Epithelial cell of proximal tubule (primary cell): ENCODE results near the gene SORL1. TPM values are rescaled to one million over a fixed set of nuclear protein-coding genes. Genes with fewer than 3 reads are reported as not detected.
"Not testable (repeated sequence)": the region's sequence is repeated elsewhere in the genome, so short reads cannot be mapped to it uniquely, and the experiment has no call there.

Experiments
- DNase-seq: peaks from one replicate; pipeline ENCODE4 v3.0.0-alpha.2; 2011; ENCODE audit warnings: low read depth
- H3K4me3 ChIP-seq: 2 replicates; pipeline ENCODE4 v1.5.1; 2011; ENCODE audit warnings: low read depth, mild to moderate bottlenecking, low read length
- total RNA-seq: library from RNA; depleted of rRNA; stranded (reverse); fragments of >200 nt; gene quantifications from 2 replicates; pipeline ENCODE4 v1.2.3, GENCODE V29; 2015
- TF ChIP-seq, protein P1 (sequence below): conservative IDR thresholded peaks from 2 replicates; pipeline ENCODE4 v1.5.1; 2012; ENCODE audit warnings: low read depth, mild to moderate bottlenecking, low read length

The SORL1 gene, protein sequence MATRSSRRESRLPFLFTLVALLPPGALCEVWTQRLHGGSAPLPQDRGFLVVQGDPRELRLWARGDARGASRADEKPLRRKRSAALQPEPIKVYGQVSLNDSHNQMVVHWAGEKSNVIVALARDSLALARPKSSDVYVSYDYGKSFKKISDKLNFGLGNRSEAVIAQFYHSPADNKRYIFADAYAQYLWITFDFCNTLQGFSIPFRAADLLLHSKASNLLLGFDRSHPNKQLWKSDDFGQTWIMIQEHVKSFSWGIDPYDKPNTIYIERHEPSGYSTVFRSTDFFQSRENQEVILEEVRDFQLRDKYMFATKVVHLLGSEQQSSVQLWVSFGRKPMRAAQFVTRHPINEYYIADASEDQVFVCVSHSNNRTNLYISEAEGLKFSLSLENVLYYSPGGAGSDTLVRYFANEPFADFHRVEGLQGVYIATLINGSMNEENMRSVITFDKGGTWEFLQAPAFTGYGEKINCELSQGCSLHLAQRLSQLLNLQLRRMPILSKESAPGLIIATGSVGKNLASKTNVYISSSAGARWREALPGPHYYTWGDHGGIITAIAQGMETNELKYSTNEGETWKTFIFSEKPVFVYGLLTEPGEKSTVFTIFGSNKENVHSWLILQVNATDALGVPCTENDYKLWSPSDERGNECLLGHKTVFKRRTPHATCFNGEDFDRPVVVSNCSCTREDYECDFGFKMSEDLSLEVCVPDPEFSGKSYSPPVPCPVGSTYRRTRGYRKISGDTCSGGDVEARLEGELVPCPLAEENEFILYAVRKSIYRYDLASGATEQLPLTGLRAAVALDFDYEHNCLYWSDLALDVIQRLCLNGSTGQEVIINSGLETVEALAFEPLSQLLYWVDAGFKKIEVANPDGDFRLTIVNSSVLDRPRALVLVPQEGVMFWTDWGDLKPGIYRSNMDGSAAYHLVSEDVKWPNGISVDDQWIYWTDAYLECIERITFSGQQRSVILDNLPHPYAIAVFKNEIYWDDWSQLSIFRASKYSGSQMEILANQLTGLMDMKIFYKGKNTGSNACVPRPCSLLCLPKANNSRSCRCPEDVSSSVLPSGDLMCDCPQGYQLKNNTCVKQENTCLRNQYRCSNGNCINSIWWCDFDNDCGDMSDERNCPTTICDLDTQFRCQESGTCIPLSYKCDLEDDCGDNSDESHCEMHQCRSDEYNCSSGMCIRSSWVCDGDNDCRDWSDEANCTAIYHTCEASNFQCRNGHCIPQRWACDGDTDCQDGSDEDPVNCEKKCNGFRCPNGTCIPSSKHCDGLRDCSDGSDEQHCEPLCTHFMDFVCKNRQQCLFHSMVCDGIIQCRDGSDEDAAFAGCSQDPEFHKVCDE (N-terminal part only)
- total RNA-seq, result 1.5 and 7.8 TPM in 2 replicates

DNA sequence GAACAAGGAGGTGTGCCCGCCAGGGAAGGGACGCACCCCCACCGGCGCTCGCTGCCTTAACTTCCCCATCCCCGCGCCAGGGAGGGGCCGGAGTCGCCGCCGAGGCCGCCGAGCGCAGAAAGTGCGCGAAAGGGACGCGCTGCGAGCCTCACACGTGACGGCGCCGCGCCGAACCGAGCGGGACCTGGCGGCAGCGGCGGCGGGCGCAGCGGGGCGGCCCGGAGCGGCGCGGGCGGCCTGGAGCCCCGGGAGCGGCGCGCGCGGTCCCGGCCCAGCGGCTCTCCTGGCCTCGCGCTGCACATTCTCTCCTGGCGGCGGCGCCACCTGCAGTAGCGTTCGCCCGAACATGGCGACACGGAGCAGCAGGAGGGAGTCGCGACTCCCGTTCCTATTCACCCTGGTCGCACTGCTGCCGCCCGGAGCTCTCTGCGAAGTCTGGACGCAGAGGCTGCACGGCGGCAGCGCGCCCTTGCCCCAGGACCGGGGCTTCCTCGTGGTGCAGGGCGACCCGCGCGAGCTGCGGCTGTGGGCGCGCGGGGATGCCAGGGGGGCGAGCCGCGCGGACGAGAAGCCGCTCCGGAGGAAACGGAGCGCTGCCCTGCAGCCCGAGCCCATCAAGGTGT, at the start of gene SORL1:
SORL1 (plus strand) TSS at position 329 of the 623 bp plus-strand sequence; CDS start at position 347, 18 bp downstream.
- peak within 1 kb of the TSS; percentile 62 for H3K4me3 ChIP-seq
- TF ChIP-seq, protein P1, sequence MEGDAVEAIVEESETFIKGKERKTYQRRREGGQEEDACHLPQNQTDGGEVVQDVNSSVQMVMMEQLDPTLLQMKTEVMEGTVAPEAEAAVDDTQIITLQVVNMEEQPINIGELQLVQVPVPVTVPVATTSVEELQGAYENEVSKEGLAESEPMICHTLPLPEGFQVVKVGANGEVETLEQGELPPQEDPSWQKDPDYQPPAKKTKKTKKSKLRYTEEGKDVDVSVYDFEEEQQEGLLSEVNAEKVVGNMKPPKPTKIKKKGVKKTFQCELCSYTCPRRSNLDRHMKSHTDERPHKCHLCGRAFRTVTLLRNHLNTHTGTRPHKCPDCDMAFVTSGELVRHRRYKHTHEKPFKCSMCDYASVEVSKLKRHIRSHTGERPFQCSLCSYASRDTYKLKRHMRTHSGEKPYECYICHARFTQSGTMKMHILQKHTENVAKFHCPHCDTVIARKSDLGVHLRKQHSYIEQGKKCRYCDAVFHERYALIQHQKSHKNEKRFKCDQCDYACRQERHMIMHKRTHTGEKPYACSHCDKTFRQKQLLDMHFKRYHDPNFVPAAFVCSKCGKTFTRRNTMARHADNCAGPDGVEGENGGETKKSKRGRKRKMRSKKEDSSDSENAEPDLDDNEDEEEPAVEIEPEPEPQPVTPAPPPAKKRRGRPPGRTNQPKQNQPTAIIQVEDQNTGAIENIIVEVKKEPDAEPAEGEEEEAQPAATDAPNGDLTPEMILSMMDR, result peak; percentile 56
- no peak for DNase-seq

DNA sequence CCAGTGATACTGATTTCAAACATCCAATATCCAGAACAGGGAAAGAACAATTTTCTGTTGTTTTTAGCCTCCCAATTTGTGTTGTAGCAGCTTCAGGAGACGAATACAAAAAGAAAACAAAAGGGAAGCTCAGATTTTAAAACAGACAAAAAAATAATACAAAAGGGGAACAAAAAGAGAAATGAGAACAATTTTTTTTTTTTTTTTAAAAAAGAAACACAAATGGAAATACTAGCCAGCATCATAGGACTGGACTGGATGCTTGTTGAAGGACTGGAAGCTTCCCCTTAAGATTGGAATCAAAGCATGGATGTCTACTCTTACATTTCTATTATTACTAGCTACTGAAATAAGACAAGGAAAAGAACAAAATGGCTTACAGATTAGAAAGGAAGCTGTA, 46.5 kb upstream of the SORL1 start:
- TF ChIP-seq, protein P1, result no peak
- DNase-seq, result no peak
- H3K4me3 ChIP-seq, result no peak overlapping the region

DNA sequence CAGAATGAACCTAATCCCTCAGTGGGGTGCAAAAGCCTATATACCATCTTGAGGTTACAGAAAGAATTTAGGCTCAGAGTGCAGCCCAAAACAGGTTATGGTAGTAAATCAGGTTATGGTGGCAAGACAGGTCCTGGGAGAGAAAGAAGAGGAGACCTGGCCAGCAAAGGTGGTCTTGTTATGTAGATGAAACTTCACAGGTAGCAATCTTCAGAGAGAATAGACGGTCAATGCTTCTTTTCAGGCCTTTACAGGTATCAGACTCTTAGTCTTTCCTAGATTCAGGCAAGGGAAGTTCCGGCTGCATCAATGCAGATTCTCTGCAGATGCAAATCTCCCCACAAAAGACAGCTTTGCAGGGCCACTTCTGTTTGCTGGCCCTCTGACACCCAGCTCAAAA, 45.8 kb upstream of the SORL1 start:
- no peak overlapping the region for H3K4me3 ChIP-seq
- no peak for DNase-seq
- TF ChIP-seq, protein P1, result no peak

DNA sequence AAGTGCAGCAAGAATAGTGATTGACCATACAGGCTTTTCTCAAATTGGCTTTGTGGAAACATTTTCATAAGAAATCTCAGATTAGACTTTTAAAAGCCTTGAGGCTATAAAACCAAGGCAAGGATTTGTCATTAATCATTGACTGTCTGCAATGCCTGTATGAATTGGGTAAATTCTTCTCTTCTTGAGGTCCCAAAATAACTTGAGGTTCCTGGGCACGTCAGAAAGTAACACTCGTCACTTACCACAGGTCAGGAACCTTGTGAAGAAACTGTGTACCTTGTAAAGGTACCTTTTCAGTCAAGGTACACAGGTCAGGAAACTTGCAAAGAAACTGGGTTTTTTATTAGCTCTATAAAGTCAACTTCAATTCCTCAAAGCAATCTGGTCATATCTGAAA, 43.3 kb upstream of the SORL1 start:
- H3K4me3 ChIP-seq, result no peak overlapping the region
- no peak for DNase-seq
- TF ChIP-seq, protein P1, result no peak

DNA sequence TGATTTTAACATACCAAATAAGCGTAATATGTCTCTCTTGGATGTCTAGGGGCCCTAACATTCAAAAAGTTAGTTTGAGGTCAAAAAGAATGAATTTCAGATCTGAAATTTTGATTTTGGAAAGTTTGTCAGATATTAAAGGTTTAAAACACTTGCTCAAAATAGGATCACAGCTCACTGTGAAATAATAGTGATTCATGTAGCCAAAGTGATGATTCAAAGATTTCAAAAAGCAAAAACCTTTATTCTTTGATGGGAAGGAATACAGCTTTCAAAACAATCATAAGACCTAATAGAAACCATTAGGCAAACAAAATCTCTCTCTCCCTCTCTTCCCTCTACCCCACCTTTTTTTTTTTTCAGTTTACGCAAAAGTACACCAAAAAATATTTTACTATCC, 42.1 kb upstream of the SORL1 start:
- H3K4me3 ChIP-seq, DNase-seq: not testable (repeated sequence)

DNA sequence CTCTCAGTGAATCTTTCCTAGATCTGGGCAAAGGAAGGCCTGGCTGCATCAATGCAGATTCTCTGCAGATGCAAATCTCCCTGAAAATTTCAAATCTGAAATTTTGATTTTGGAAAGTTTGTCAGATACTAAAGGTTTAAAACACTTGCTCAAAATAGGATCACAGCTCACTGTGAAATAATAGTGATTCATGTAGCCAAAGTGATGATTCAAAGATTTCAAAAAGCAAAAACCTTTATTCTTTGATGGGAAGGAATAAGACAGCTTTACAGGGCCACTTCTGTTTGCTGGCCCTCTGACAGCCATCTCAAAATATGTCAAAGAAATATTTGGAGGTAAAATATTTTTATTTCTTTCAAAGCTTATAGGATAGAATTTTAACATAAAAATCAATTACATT, 40.8 kb upstream of the SORL1 start:
- H3K4me3 ChIP-seq, DNase-seq: not testable (repeated sequence)

DNA sequence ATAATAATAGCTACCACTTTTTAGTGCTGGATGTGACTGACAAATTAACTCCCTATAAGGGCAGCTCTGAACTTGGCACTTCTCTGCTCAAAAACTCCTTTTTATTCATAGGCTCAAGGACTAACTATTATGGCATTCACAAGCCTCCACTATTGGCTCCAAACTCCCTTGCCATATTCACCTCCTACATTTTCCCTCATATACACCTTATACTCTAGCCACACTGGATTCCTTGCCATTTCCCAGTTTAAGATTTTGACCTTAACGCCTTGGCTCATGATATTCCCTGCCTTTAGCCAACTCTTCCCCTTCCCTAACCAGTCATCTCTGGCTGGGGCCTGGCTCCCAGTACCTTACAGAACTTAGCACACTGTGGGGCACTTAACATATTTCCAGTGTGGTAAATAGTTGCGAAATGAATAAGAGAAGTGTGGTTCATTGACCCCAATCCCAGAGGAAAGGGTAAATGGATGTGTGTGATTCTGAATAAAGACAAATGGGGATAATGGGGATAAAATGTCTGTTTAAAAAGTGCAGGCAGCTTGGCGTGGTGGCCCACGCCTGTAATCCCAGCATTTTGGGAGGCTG, 40.0 kb upstream of the SORL1 start:
- TF ChIP-seq, protein P1, result no peak
- H3K4me3 ChIP-seq, result no peak overlapping the region
- DNase-seq, result no peak
